GM21447 (cell line): ENCODE data around the gene TBC1D5.

Experiments
- ATAC-seq: cut with Tn5 transposase; IDR thresholded peaks from one replicate; pipeline ENCODE4 v1.9.1; 2021; ENCODE audit not compliant: unreplicated experiment

The TBC1D5 gene

DNA sequence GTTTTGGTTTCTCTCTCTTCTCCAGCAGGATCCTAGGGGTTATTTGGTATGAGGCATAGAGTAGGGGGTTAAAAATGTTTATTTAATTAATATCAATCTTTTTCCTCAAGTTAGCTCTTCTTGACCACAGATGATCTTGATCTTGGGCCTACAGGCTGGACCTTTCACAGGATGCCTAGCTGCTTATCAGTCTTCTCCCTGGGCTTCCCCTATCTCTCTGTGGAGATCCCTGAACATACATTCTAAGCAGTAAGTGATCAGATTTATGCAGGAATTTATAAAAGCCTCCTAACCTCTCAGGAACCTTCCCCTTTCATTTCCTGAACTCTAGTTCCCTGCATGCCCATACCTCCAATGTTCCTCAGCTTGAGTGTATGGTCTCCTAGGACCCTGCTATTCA is 428.3 kb downstream of the TBC1D5 start:
- ATAC-seq: no peak

DNA sequence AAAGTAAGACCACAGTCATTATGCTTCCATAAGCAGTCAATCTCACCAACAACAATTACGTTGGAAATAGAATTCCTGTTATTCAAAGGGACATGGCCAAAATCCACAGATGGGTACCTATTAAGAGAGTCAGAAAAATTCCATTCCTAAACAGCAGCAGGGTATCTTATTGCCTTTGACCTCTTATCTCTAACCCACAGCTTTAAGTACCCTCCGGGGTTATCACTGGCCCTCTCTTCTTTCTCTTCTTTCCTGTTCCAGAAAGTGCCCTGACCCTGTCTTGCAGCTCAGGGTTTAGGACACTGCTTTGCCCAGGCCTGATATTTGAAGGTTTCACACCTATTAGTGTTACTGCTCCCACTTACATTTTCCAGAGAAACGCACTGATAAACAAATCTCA is 428.7 kb downstream of the TBC1D5 start:
- no peak for ATAC-seq

DNA sequence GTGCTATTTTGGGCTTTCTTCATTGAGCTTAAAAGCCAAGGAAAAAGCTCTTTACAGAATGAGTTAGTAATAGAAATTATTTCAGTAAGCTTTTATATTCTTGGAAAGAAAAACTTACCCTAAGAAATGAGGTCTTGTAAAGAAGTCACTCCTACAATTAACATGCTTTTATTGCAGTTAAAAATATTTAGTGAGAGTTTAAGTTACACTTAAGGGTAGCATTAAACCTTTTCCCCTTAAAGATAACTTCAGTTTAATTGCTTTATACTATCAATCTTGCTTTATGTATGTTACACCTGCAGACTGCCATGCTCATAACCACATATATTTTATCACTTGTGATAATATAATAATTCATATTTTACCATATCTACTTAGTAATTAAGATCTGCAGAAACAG is 431.4 kb downstream of the TBC1D5 start:
- ATAC-seq: no peak

DNA sequence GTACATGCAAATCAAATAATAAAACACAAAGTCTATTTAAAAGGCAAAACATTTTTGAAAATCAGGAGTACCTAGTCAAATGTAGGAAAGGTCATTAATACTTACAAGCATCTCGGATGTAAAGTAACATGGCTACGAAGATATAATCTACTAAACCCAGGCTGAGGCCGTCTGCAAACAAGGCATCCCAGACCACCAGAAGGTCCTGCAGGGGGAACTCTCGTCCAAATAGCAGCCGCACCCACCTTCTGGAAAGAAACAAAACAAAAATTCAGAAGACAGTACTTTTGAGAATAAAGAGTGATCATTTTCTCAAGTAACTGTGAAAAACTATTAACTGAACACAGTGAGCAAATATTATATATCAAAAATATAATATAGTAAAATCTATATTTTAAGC is 434.5 kb downstream of the TBC1D5 start:
- no peak for ATAC-seq

DNA sequence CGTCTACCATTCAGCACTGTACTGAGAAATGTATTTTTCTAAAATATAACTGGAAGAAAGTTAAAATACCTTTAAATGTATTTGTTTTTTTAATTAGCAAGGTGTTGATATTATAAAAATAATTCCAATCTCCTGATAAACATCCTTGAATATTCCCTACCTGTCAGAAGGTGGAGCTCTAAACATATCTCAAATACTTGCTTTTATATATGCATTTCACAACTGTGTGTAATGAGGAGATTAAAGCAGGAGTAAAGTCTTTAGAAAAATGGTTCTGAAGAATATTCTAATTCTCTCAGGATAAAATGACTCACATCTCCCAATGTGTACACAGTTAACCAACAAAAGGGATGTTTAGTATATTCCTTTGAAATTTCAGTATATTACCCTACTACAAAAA is 434.9 kb downstream of the TBC1D5 start:
- no peak for ATAC-seq

DNA sequence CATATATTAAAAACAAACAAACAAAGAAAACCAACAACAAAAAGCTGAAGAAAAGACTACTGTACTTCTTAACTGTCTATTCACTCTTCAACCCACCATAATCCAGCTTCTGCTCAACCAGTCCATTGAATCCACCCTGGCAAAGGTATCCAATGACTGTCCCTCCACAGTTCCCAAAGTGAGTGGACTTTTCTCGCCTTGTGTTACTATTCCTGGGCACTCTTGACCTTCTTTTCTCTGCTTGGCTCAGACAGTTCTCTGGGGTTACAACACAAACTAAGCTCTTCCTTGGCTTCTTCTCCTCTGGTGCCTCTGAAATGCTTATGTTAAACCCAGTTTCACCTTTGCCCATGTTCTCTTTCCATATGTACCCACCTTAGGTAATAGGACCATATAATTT is 437.5 kb downstream of the TBC1D5 start:
- ATAC-seq: no peak

DNA sequence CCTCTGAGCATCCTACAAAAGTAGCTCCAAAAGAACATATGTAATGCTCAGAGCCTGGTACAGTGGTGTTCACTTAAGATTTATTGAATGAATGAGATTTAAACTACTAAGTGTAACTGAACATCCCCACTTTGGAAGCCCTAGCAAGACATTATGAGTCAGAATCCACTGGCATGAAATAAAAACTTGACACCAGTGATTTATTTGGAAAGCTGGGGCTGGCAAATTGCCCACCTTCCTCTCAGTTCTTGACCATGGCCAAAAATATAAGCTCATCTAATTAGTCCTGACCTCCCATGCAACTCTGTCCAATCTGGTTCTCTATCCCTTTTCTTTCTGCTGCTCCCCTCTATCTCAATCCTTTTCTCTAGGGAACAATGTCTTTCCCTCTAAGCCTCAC is 439.7 kb downstream of the TBC1D5 start:
- ATAC-seq: no peak

DNA sequence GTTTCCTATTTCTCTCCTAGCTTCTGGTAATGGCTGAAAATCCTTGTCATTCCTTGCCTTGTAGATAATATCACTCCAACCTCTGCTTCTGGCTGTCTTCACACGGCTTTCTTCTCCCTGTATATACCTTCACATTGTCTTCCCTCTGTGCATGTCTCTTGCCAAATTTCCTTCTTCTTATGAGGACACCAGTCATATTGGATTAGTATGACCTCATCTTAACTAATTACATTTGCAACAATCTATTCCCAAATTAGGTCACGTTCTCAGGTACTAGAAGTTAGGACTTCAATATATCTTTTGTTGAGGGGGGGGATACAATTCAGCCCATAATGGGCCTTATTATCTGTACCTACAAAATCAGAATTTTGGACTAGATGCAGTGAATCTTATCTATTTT is 440.3 kb downstream of the TBC1D5 start:
- no peak for ATAC-seq

DNA sequence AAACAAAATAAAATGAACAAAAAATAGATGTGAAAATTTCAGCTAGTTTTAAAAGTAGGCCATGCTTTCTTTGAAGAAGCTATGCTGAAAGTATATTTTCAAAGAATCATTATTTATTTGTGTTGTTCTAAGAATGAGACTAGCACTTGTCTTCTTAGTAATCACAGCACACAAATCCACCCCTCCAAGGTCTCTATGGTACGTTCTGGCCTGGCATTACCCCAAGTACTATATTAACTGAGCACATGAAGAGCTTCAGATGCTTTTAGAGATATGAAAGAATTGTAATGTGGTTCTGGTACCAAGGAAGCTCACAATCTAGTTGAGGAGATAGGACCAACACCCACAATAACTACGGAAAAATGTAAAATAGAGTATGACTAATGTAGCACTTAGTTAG is 441.2 kb downstream of the TBC1D5 start:
- no peak for ATAC-seq

DNA sequence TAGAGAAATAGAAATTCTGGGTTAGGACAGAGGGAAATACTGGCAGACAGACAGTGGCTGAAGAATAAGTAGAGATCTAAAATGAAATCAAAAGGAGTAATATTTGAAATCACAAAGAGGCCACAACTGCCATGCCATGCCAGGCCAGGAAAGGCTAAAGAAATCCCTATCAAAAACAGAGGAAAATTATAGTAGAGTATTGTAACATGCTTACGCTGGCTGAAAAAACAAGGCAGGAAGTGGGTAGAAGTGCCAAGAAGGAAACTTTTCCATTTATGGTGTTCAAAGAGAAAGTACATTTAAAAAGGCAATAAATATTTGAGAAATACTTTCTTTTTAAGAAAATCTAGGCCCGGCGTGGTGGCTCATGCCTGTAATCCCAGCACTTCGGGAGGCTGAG is 442.0 kb downstream of the TBC1D5 start:
- ATAC-seq: no peak

DNA sequence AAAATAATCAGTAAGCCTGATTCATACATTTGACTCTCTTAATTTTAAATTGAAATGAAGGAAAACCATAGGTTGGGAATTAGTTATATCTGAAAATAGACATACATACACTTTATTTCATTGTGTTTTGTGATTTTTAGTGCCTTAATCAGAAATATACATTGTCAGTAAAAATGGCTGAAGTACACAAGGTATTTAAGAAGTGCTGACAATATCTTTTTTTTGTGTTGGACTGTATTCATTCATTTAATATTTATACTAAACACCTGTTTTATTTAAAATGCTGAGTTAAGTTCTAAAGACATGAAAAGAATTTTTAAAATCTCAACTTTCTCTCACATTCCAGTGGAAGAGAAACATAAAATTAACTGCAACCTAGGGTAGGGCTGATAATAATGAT is 444.4 kb downstream of the TBC1D5 start:
- ATAC-seq: no peak

DNA sequence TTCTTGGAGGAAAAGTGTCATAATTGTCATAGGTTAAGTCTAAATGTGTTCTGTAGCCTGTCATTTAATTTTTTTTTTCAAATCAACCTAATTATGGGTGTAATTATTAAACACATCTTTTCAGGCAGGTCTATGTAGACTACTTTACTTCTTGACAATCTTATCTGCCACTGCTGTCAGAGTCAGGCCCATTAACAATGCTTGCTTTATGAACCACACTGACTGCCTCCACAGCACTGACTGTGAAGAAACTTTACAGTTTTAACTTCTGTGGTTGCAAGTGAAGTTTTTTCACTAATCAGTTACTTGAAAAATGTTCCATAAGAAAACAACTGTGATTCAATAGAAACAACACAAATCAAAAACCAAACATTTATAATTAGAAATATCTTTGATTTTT is 449.9 kb downstream of the TBC1D5 start:
- no peak for ATAC-seq

DNA sequence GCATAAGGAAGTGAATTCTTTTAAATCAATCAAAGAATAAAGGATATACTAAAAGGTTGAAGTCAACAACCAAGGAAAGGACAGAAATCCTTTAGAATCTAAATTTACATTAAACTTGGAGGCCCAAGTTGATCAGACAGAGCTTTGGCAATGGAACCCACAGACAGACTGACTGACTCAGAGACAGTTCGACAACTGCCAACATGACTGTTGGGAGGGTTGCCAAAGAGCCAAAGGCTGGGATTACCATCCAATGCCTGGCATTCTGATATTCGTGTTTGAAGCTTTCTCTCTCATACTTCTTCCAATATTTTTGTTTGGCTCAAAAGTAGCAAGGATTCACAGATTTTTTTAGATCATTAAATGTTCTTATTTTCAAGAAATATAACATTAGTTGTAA is 451.5 kb downstream of the TBC1D5 start:
- ATAC-seq: no peak

DNA sequence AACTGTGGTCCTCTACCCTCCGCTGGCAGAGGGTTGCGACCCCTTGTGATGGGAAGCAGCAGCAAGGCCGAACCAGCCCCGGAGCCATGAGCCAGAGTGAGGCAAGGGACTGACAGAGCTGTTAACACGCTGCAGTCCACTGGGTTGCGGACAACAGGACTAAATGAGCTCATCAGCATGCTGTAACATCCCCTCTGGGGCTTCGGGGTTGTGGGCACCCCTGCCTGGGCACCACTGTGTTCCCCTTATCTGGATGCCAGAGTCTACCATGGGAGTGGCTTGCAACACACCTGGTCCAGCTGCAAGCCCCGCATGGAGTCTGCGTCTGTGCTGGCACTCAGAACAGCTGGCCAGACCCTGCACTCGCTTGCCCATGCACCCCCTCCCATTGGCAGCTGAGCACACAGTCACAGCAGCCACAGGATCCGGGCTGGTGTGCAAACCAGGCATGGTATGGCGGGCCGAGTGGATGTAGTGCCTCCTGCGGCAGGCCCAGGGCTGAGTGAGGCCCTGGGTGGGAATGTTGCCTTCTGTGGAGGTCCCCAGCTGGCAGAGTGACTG is 453.5 kb downstream of the TBC1D5 start:
- no peak for ATAC-seq

DNA sequence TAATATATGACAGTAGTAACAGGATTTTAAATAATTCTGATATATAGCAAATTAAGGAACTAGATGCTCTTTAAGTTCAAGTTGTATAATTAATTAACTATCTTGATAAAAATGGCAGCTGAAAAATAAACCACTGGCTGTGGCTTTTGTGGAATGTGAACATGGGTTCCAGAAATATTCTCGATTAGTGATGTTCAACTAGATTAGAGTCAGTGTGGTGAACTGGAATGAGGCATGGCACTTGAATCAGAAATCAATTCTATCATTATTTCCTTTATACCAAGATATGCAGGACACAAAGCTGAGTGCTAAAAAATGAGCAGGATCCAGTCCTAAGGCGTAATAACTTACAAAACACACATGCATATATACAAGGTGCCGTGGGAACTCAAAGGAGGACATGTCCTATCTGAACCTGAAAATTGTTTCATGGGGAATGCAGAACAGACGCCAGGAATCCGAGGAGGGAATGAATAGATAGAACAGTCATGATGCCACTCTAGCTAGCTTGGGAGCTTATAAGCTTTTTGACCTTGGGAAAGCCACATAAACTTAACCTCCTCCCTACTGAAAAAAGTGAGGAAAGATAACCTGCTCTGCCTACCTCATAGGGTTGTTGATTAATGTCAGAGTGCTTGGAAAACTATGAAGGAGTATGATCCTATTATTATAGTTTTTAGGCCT is 455.3 kb downstream of the TBC1D5 start:
- no peak for ATAC-seq

DNA sequence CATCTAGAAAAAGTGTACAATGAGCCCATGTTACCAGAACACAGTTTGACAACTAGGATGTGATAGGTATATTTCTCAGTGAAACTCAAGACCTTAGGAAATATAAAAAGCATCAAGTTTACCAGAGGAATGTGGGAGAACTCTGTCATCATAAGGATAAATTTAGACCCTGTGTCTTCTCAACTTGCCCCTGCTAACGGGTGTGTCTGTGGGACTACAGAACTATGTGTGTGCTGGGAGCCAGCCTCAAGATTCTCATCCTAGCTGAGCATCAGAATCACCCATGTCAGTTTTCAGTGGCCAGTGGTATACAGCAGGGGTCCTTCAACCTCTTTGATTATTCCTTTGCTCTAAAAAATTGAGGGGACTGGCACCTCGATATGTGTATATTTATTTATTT is 464.4 kb downstream of the TBC1D5 start:
- no peak for ATAC-seq

DNA sequence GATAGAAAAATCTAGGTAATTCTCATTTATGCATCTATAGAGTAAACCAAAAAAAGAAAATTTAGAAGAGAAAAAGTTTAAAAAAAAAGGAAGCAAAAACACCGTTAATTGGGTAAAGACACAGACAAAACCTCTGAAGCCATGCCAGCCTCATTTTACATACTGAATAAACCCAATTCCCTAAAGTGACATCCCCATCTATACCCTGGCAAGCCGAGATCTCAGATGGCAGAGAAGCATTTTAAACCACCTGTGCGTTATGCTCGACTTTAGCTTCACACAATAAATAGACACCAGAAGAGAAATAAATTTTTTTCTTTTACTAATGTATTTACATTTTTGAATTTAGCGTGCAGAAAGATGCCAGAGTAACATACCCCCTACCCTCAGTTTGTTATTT is 475.6 kb downstream of the TBC1D5 start:
- no peak for ATAC-seq

DNA sequence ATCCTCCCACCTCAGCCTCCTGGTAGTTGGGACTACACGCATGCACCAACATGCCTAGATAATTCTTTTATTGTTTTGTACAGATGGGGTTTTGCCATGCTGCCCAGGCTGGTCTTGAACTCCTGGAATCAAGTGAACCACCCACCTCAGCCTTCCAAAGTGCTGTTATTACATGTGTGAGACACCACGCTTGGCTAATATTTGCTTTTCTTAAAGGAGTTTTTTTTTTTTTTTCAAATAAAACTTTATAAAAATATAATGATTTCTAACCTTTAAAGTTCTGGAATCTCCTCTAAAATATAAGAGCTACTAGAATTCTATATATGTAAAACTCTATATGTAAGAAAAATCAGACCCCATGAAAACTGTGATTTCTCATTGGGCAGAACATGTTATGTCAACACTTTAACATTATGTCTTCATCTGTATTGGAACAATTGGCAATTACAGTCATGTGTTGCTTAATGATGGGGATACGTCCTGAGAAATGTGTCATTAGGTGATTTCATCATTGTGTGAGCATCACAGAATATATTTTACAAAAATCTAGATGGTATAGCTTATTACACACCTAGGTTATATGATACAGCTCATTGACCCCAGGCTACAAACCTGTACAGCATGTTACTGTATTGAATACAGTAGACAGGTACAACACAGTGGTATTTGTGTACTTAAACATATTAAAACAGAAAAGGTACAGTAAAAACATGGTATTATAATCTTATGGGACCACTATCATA is 480.6 kb downstream of the TBC1D5 start:
- no peak for ATAC-seq

DNA sequence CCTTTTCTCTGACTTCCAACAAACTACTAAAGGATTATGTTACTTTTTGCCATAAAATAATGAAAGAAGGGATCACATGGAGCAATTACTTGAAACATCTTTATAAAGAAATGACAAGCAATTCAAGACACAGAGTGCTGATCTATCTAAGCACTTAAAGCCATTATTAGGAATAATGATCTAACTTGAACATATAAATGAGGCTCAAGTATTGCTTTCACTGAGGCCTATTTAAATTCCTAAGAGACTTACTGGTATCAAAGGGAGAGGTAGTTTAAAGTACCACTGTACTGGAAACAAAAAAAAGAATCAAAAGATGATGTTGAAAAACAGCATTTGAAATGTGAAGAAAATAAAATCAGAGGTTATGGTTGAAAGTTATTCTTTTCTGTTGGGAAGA is 482.2 kb downstream of the TBC1D5 start:
- ATAC-seq: no peak

DNA sequence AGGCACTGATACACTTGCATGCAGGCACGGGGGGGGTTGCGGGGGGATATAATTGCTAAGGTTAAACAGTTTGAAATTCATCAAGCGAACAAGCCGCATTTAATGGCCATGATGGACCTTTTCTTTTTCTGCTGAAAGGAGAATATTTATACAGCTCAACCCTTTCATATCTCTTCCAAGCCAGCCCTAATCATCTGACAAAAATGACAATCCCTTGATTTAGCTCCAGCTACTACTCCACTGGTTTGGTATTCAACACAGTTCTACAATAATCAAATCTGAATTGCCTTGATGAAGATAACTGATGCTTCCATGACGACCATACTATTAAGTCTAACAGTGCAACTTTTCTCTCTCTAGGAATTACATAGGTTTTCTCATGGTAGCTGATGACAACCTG is 482.7 kb downstream of the TBC1D5 start:
- ATAC-seq: no peak

DNA sequence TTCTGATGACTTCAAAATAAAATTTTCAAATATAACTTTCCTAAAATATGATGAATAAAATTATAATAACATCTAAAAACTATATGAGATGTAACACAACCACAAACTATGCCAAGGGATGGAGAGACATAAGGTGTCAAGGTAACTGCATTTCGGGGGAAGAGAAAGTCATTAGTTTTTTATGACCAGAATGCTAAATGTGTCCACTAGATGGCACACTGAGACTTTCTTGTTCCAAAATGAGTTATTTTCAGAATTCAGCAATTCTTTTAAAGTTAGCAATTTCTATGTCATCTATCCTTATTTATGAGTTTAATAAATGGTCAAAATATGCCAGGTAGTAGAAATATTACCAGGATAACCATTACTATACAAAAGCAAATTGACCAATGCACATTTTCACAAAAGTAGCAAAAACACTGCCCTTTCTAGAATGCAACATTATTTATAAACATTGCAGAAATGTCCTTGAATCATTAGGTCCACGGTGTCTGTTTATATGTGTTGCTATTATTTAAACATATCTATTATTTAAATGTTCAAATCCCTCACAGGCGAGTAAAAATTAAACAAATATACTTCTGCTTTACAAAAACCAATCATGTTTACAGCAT is 483.5 kb downstream of the TBC1D5 start:
- no peak for ATAC-seq

DNA sequence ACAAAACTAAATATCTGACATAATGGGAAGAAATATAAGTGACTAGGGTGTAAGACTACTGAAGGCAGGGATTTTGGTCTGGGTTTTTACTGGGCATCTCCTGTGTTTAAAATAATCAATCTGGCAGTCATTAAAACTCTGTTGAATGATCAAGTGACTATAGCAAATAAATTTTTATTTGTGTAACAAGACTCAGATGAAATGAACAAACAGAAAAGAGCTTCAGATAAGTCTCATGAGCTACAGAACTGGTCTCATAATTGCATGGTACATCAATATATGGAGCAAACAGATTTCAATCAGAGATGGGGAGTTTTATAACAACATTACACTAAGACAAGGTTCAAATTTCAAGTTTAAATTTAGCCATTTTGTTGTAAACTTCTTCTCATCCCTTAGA is 485.2 kb downstream of the TBC1D5 start:
- no peak for ATAC-seq
